GM19238 (cell line): ENCODE data around the gene C17orf114.
"Not testable (repeated sequence)": the region's sequence is repeated elsewhere in the genome, so short reads cannot be mapped to it uniquely, and the experiment has no call there.

ENCODE experiments used
- DNase-seq: peaks from one replicate; pipeline ENCODE4 v3.0.0; 2011; ENCODE audit warnings: low spot score; ENCODE audit not compliant: insufficient read length

C17orf114 gene

GRCh38 chr17:4802228-4802627 lies at the start of gene C17orf114:
Gene C17orf114 (minus strand): TSS chr17:4802328.
- DNase-seq, result no peak

GRCh38 chr17:4851084-4851483 lies 49.0 kb upstream of the C17orf114 start:
- no peak for DNase-seq

DNA sequence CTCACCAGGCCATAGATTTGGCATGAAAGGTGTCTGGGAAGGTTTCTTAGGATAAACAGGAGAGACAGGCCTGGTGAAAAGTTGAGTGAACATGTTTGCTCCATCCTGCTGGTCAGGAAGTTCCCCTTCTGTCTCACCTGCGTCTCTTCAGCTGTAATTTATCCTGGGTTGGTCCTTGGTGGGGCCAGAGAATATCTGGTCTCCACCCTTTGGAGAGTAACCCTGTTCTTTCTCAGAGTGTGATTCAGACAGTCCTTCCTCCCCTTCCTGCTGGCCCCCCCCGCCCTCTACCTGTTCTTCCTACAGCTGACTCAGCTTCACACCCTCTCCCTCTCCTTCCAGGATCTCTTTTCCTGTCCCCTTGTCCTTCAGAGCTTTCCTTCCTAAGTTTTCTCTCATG lies 48.1 kb upstream of the C17orf114 start:
- no peak for DNase-seq

- DNase-seq, result no peak
Measured at GRCh38 chr17:4849011-4849536, 46.9 kb upstream of the C17orf114 start.

GRCh38 chr17:4846635-4847390 lies 44.7 kb upstream of the C17orf114 start:
- no peak for DNase-seq

- DNase-seq, result no peak
Measured at GRCh38 chr17:4845118-4845517, 43.0 kb upstream of the C17orf114 start.

DNA sequence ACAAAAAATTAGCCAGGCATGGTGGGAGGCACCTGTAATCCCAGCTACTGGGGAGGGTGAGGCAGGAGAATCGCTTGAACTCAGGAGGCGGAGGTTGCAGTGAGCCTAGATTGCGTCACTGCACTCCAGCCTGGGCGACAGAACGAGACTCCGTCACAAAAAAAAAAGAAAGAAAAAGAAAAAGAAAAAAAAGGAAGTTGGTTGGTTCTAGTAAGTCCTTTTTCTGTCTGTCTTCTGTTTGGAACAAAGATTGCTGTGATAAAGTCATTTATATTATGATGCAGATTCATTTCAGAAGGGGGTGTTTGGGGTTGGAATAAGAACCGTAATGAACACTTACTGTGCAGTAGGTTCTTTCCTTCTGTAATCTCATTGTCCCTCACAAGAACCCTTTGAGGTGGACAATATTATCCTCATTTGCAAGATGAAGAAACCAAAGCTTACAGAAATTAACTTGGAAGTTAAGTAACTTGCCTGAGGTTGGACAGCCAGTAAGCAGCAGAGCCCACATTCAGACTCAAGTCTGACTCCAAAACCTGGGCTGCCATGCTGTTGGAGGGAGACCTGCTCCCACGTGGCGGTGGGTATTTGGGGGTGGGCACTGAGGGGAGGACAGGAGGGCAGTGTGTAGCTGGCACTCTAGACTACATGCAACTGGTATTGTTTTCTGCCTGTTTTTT lies 41.3 kb upstream of the C17orf114 start:
- DNase-seq, result no peak

DNA sequence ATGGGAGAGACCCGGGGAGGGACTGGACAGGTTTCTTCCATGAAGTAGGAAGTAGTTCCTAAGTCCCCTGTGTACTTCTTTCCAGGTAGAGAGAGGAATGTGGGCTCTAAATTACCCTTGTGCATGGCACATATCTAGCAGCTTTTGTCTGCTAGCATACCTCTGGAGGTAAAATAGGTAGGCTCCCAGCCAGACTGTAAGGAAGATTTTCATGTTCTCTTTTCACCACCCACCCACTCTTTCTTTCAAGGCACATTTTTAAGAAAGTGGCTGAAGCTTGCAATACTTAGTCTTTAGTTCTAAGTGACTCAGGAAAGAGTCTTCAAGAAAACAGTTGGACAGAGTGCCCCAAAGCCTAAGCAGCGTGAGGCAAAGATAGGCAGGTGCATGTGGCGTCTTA lies 40.2 kb upstream of the C17orf114 start:
- no peak for DNase-seq

- DNase-seq, result no peak
Measured at GRCh38 chr17:4840893-4841242, 38.7 kb upstream of the C17orf114 start.

GRCh38 chr17:4839965-4840892 lies 38.1 kb upstream of the C17orf114 start:
- DNase-seq, result no peak

DNA sequence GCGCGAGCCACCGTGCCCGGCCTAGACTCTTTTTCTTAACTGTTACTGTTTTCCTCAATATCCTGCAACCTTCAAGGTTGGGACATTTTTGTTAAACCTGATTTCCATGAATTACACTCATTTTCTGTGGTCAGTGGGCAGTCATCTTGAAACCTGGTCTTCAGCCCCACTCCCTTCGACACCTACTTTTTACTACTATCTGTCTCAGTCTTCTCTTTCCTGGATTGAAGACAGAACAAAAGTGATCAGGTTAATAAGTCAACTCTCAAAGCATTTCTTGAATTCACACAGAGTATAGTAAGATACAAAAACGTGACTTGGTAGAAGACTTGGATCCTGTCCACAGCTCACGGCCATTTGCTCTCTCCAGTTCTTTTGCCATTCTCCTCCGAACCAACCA lies 37.1 kb upstream of the C17orf114 start:
- DNase-seq, result no peak

- no peak for DNase-seq
Measured at GRCh38 chr17:4838309-4838785, 36.2 kb upstream of the C17orf114 start.

DNA sequence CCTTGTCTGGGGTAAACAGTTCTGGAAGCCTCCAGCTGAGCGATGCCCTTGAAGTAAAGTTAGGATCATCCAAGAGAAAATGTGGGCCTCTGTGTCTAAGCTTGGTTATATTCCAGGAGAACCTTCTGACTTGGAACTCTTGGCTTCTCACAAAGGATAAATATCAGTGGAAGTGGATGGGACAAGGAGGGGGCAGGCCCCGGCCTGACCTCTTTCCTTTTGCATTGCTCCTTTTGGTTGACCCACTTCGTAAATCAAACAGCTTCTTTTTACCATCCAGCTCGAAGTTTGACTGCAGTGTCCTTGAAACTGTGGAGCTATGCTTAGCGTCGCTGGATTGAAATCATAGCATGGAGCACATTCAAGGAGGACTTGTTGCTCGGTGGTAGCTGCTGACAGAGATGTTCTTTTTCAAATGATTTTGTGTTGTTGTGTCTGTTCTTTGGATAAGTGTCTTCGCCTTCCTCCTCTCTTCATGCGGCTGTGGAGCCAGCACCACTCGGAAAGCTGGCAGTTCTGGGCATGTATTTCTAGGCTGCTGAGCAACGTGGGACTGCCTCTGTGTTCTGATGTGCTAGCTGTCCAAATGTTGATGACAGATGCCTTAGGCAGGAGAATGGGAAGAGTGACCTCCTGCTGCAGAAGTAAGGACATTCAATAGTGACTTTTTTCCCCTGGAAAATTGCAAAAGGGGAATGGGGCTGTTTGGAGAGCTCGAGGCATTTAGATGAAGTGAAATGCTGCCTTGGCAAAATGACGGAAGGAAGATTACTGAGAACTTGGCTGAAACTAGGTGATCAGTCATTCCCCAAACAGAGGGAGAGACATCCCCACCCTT lies 35.6 kb upstream of the C17orf114 start:
- DNase-seq, result no peak

GRCh38 chr17:4836221-4836620 lies 34.1 kb upstream of the C17orf114 start:
- DNase-seq, result no peak

DNA sequence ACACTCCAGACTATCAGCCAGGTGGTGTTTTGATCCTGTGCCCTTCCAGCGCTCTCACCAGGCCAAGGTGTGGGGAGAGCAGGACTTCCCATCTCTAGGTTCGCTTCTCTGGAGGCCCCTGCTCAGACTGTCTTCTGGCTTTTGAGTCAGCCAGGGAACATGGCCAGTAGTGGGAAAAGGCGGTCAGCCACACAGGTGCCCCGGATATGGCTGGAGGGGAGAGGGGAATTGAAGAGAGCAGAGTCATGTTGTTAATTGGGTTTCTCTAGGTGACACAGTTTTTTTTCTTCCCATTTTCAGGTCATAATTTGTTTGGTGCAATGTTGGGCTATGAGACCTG lies 32.5 kb upstream of the C17orf114 start:
- no peak for DNase-seq

DNA sequence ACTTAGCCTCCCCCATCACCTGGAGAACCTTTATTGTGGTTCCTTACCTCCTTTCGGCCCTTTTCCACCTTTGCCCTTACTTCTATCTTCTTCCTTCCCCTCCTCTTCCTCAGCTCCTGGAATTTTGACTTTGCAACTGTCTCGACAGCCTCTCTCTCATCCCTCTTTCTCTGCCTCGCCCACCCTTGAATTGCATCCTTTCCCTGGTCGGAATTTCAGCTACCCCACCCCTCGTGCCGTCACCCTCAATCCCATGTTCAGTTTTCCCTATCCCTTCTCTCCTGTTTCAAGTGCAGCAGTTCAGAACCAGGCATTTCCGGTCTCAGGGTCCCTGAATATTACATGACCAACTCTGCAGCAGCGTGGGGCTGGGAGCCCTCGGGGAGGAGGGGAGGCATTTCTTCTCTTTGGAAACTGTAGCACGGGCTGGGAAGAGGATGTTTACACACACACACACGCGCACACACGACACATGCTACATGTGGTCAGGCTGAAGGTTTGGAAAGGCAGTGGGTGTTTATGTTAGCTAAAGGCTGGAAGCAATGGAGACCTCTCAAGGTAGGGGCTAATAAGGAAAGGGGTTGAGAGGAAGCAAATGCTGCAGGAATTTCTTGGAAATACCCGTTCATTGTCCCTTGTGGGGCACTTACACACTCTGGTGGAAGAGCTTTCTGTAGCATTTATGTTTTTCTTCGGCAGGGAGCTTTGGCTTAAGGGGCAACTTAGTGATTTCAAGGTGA lies 32.0 kb upstream of the C17orf114 start:
- no peak for DNase-seq

GRCh38 chr17:4833178-4833940 lies 31.2 kb upstream of the C17orf114 start, which contains the start of gene MINK1:
Gene MINK1 (plus strand): TSS chr17:4833340. CDS start chr17:4833584, 244 bp downstream.
- DNase-seq, result peak; percentile 99

- DNase-seq, result not testable (repeated sequence)
Measured at GRCh38 chr17:4832829-4833177, 30.7 kb upstream of the C17orf114 start.

DNA sequence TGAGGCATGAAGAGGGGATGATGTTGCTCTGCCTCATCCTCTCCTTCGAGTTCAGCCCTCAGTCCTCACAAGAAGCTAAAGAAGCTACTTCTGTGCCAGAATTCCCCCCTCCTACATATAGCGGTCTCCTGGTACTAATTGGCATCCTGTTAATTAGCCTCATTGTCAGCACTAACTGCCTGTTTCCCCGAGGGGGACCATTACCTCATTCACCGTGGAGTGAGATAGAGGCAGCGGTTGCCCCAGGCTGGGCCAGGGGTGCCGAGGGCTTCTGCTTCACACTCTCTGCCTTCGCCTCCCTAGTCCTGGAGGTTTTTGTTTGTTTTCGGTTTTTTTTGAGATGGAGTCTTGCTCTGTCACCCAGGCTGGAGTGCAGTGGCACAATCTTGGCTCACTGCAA lies 25.3 kb upstream of the C17orf114 start:
- no peak for DNase-seq
